T-cell (primary cell): Measurements from ENCODE around the gene NECTIN1. TPM values are rescaled to one million over a fixed set of nuclear protein-coding genes. Genes with fewer than 3 reads are reported as not detected.

Experiments used
- ATAC-seq, 4 experiments: fragments of 200-7000 bp in 3 of 4; fragments of 150-1000 bp in 1 of 4; cut with Tn5 transposase; replicated peaks in 1 of 4; 1 replicate in 3 of 4; 2 replicates in 1 of 4; pipeline ENCODE4 v1.10.0; 2021; ENCODE audit warnings: moderate library complexity in 3 of 4, mild to moderate bottlenecking in 2 of 4, moderate number of reproducible peaks in 1 of 4
- CTCF ChIA-PET, 2 donors: fragments of 300-600 bp; sonication (Branson Sonifier 250); formaldehyde crosslinking; loops; one replicate each; lab custom pipeline; 2022; ENCODE audit warnings: antibody characterized with exemption in 2 of 2; lab: Charles Lee
- POLR2A ChIA-PET, 2 donors: fragments of 300-600 bp; sonication (Branson Sonifier 250); formaldehyde crosslinking; loops; one replicate each; lab custom pipeline; 2022; ENCODE audit warnings: antibody characterized with exemption in 2 of 2; lab: Charles Lee
- DNase-seq, 35 experiments: peaks; one replicate each; pipeline versions ENCODE4 v3.0.0 to v3.0.0-alpha.2; 2013 to 2023
- H3K27ac ChIP-seq: one replicate; pipeline ENCODE4 v1.5.1; 2013; ENCODE audit warnings: low read length
- H3K27me3 ChIP-seq, 2 experiments: replicated peaks in 1 of 2; 1 replicate in 1 of 2; 2 replicates in 1 of 2; pipeline versions ENCODE4 v1.6.1 to v1.7.0; 2013; ENCODE audit warnings: low read length in 1 of 2, mixed read lengths in 1 of 2; ENCODE audit not compliant: control insufficient read depth in 2 of 2, insufficient read depth in 2 of 2; ENCODE audit errors: extremely low read depth in 1 of 2
- H3K36me3 ChIP-seq, 2 donors: 1 replicate in 1 of 2; 2 replicates in 1 of 2; pipeline versions ENCODE4 v1.6.1 to v1.7.0; 2013; ENCODE audit warnings: low read length in 1 of 2; ENCODE audit not compliant: control insufficient read depth in 2 of 2, insufficient read depth in 1 of 2; ENCODE audit errors: extremely low read depth in 1 of 2
- H3K4me1 ChIP-seq, 2 experiments: 1 replicate in 1 of 2; 2 replicates in 1 of 2; pipeline versions ENCODE4 v1.6.1 to v1.7.0; 2013; ENCODE audit warnings: low read length in 2 of 2, mixed read lengths in 1 of 2; ENCODE audit not compliant: insufficient read depth in 2 of 2, control insufficient read depth in 1 of 2; ENCODE audit errors: extremely low read depth in 1 of 2
- H3K4me3 ChIP-seq, 2 donors: 1 replicate in 1 of 2; 2 replicates in 1 of 2; pipeline versions ENCODE4 v1.5.1 to v1.7.0; 2013; ENCODE audit warnings: mild to moderate bottlenecking in 2 of 2, low read length in 1 of 2, moderate library complexity in 1 of 2; ENCODE audit not compliant: control insufficient read depth in 1 of 2; ENCODE audit errors: extremely low read depth in 1 of 2
- H3K9me3 ChIP-seq: 2 replicates; pipeline ENCODE4 v1.7.0; 2013
- H3K27ac Mint-ChIP-seq, 2 donors: one replicate each; pipeline ENCODE4 v1.8.0; 2020 to 2021; ENCODE audit warnings: mild to moderate bottlenecking in 2 of 2, mixed read lengths in 2 of 2
- H3K27me3 Mint-ChIP-seq, 2 donors: one replicate each; pipeline ENCODE4 v1.8.0; 2021 to 2022; ENCODE audit warnings: mixed read lengths in 2 of 2
- H3K36me3 Mint-ChIP-seq: one replicate; pipeline ENCODE4 v1.8.0; 2021; ENCODE audit warnings: mixed read lengths
- H3K4me1 Mint-ChIP-seq, 3 donors: one replicate each; pipeline ENCODE4 v1.8.0; 2020 to 2022; ENCODE audit warnings: mixed read lengths in 3 of 3, mild to moderate bottlenecking in 1 of 3
- H3K4me3 Mint-ChIP-seq, 3 donors: one replicate each; pipeline ENCODE4 v1.8.0; 2020 to 2022; ENCODE audit warnings: mild to moderate bottlenecking in 3 of 3, mixed read lengths in 3 of 3, moderate library complexity in 3 of 3
- H3K9me3 Mint-ChIP-seq, 3 donors: one replicate each; pipeline ENCODE4 v1.8.0; 2020 to 2022; ENCODE audit warnings: mixed read lengths in 3 of 3
- whole genome bisulfite sequencing: methylation state at CpG from one replicate; pipeline ENCODE4 v1.1.5; 2013; ENCODE audit warnings: missing lambda C conversion rate; ENCODE audit not compliant: insufficient coverage; 5-methylcytosine and 5-hydroxymethylcytosine counted together
- total RNA-seq, 35 experiments: library from RNA in 6 of 35; stranded (reverse) in 6 of 35; fragments of 120-200 nt in 1 of 35; gene quantifications; one replicate each; pipeline versions ENCODE4 v1.2.1 to v1.2.4 and lab custom pipeline; 2013 to 2026

NECTIN1 gene
- total RNA-seq, 5 donors from 2014 or later (not counting 1 experiment from before 2014, with no cell fraction given): 1.8 to 3.5 (median 3.1) TPM

DNA sequence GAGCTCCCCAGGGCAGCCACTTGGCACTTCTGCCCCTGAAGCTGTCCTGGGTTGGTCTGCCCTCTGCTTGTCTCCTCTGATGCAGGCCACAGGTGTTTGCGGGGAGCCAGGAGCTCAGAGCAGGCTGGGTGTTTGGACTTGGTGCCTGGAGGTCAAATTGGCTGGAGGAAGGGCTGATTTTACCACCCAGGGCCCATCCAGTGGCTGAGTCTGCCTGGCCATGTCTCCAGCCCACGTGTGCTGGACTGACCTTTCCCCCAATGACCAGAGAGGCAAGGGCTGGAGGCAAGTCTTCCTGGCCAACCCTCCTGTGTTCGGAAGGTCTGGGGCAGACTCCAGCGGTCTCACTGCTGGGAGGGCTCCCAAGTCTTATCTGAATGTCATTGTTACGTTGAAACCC lies 84.0 kb downstream of the NECTIN1 start:
- H3K4me1 ChIP-seq: no peaks in the 10 kb centered on the region
- H3K27ac ChIP-seq: no peak overlapping the region
- Mint-ChIP-seq H3K36me3 (no peaks in the 10 kb centered on the region), H3K9me3 (no peaks in the 10 kb centered on the region), H3K27me3 (peaks cover 6 to 13% of the 10 kb centered on the region in 2 donors), H3K27ac (no peak overlapping the region), H3K4me1 (no peaks in the 10 kb centered on the region), H3K4me3 (no peak overlapping the region)
- no peaks in the 10 kb centered on the region for H3K36me3 ChIP-seq
- CTCF ChIA-PET: no interaction called here
- H3K4me3 ChIP-seq: no peak overlapping the region
- ATAC-seq (no peak), DNase-seq (no peak)
- no peaks in the 10 kb centered on the region for H3K9me3 ChIP-seq
- POLR2A ChIA-PET: no interaction called here
- WGBS: 66% methylated on average over 5 of the region's 5 CpGs
- peaks cover 0 to 41% of the 10 kb centered on the region in 2 experiments for H3K27me3 ChIP-seq

DNA sequence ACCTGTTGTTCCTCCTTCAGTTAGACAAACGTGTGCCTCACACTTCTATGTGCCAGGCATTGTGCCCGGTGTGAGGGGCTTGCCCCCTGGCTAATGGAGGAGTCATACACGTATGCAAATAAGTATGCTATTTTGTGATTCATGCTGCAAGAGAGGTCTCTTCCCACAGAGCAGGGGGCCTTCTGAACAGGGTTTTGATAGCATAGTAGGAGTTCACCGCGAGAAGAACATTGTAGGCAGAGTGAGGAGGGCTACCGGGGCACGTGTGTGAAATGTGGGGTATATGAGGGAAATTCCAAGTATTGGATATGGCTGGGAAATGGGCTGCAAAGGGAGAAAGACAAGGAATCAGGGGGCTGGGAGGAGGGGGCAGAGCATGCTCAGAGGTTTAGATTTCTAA lies 84.5 kb downstream of the NECTIN1 start:
- no peak for ATAC-seq
- ChIA-PET CTCF (no interaction called here), POLR2A (no interaction called here)
- H3K4me1 ChIP-seq: no peaks in the 10 kb centered on the region
- H3K27me3 Mint-ChIP-seq: peaks cover 6 to 17% of the 10 kb centered on the region in 2 donors
- H3K4me3 ChIP-seq: no peak overlapping the region
- no peaks in the 10 kb centered on the region for H3K9me3 Mint-ChIP-seq
- no peaks in the 10 kb centered on the region for H3K36me3 Mint-ChIP-seq
- peaks cover 0 to 47% of the 10 kb centered on the region in 2 experiments for H3K27me3 ChIP-seq
- H3K4me3 Mint-ChIP-seq: no peak overlapping the region
- no peak overlapping the region for H3K27ac ChIP-seq
- no peaks in the 10 kb centered on the region for H3K36me3 ChIP-seq
- no peaks in the 10 kb centered on the region for H3K4me1 Mint-ChIP-seq
- DNase-seq: no peak
- H3K27ac Mint-ChIP-seq: no peak overlapping the region
- H3K9me3 ChIP-seq: no peaks in the 10 kb centered on the region
- 88% methylated on average over 7 of the region's 7 CpGs for WGBS

DNA sequence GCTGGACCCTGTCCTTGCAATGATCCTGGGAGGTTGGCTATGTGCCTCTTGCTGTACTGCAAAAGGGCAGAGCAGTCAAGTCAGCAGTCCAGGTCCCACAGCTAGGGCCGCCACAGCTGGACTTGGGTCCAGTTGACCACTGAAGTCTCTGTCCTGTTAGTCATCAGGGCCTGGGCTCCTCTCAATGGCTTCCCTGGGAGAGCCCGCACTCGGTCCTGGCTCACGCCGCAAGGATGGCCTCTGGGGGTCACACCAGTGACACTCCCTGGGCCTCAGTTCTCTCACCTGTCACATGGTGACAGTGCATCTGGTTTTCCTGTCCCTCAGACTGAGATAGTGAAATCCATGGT lies 85.1 kb downstream of the NECTIN1 start:
- no peak for DNase-seq
- peaks cover 0 to 48% of the 10 kb centered on the region in 2 experiments for H3K27me3 ChIP-seq
- Mint-ChIP-seq H3K9me3 (no peaks in the 10 kb centered on the region), H3K36me3 (no peaks in the 10 kb centered on the region), H3K27ac (no peak overlapping the region), H3K27me3 (peaks cover 9 to 19% of the 10 kb centered on the region in 2 donors), H3K4me3 (no peak overlapping the region), H3K4me1 (no peaks in the 10 kb centered on the region)
- no peak overlapping the region for H3K27ac ChIP-seq
- H3K36me3 ChIP-seq: no peaks in the 10 kb centered on the region
- H3K9me3 ChIP-seq: no peaks in the 10 kb centered on the region
- ChIA-PET POLR2A (no interaction called here), CTCF (interaction anchor here in 1 of 2 donors (0.6 kb wide), 2 partner anchors 150 to 253 kb away, joined by 3 to 4 read pairs; no protein-coding TSS in a partner anchor)
- 96% methylated on average over 5 of the region's 5 CpGs for WGBS
- no peak overlapping the region for H3K4me3 ChIP-seq
- ATAC-seq: no peak
- H3K4me1 ChIP-seq: no peaks in the 10 kb centered on the region

DNA sequence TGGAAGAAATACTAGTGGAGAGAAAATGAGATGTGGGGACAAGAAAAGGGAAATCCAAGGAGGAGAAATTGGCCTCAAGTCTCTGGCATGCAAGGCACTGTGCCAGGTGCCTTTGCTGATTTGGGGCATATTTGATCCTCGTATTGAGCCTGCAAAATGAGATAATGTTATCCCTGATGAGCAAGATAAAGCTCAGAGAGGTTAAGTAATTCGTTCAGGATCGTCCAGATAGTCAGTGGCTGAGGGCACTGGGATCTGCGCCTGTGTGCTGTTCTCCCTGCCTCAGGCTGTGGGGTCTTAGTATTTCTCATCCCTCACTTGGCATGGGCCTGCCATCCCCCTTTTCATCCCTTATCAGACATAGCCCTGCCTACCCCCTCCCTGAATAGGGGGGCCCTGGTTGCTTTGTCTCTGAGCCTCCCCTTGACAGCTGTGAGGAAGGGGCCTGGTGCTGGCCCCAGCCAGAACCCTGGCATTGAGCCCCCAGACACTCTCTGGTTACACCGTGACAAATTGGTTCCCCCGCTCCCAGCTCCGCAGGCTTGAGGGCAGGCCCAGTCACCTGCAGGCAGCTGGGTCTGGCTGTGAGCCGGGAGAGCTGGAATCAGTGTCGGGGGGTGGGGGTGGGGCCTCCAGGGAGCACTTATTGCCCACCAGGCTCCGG lies 85.7 kb downstream of the NECTIN1 start:
- no peak for DNase-seq
- H3K27me3 Mint-ChIP-seq: peaks cover 9 to 19% of the 10 kb centered on the region in 2 donors
- no peaks in the 10 kb centered on the region for H3K36me3 Mint-ChIP-seq
- no peaks in the 10 kb centered on the region for H3K4me1 ChIP-seq
- H3K36me3 ChIP-seq: no peaks in the 10 kb centered on the region
- H3K9me3 Mint-ChIP-seq: no peaks in the 10 kb centered on the region
- H3K27ac ChIP-seq: no peak overlapping the region
- no peak overlapping the region for H3K4me3 Mint-ChIP-seq
- H3K27ac Mint-ChIP-seq: no peak overlapping the region
- H3K9me3 ChIP-seq: no peaks in the 10 kb centered on the region
- H3K4me1 Mint-ChIP-seq: no peaks in the 10 kb centered on the region
- WGBS: 83% methylated on average over 10 of the region's 10 CpGs
- ATAC-seq: no peak
- POLR2A ChIA-PET: no interaction called here
- CTCF ChIA-PET: interaction anchor here in 1 of 2 donors (0.6 kb wide), 2 partner anchors 150 to 254 kb away, joined by 3 to 4 read pairs; no protein-coding TSS in a partner anchor
- no peak overlapping the region for H3K4me3 ChIP-seq
- H3K27me3 ChIP-seq: peaks cover 0 to 50% of the 10 kb centered on the region in 2 experiments

GRCh38 chr11:119641983-119642745 lies 86.8 kb downstream of the NECTIN1 start:
- peaks cover 9 to 17% of the 10 kb centered on the region in 2 donors for H3K27me3 Mint-ChIP-seq
- Histone ChIP-seq H3K9me3 (no peaks in the 10 kb centered on the region), H3K4me3 (no peak overlapping the region), H3K4me1 (no peaks in the 10 kb centered on the region), H3K27me3 (peaks cover 0 to 58% of the 10 kb centered on the region in 2 experiments), H3K36me3 (no peaks in the 10 kb centered on the region), H3K27ac (no peak overlapping the region)
- H3K4me1 Mint-ChIP-seq: no peaks in the 10 kb centered on the region
- WGBS: no CpG with 5 or more reads among the region's 12 CpGs
- no peak overlapping the region for H3K4me3 Mint-ChIP-seq
- ChIA-PET CTCF (interaction anchor here (0.6 to 1.5 kb wide), 5 partner anchors 10 to 1193 kb away, joined by 3 to 4 read pairs (median 3); no protein-coding TSS in a partner anchor), POLR2A (no interaction called here)
- no peak overlapping the region for H3K27ac Mint-ChIP-seq
- DNase-seq (peak in 3 of 35 experiments; percentile 6 to 56 (median 9)), ATAC-seq (peak in 1 of 4 experiments; percentile 24)
- no peaks in the 10 kb centered on the region for H3K9me3 Mint-ChIP-seq
- no peaks in the 10 kb centered on the region for H3K36me3 Mint-ChIP-seq

- WGBS: 75% methylated on average over 3 of the region's 6 CpGs
- H3K4me3 Mint-ChIP-seq: no peak overlapping the region
- no peaks in the 10 kb centered on the region for H3K9me3 Mint-ChIP-seq
- Histone ChIP-seq H3K9me3 (no peaks in the 10 kb centered on the region), H3K4me1 (no peaks in the 10 kb centered on the region), H3K27ac (no peak overlapping the region), H3K27me3 (peaks cover 0 to 54% of the 10 kb centered on the region in 2 experiments), H3K4me3 (no peak overlapping the region), H3K36me3 (no peaks in the 10 kb centered on the region)
- H3K27ac Mint-ChIP-seq: no peak overlapping the region
- H3K36me3 Mint-ChIP-seq: no peaks in the 10 kb centered on the region
- no peak for ATAC-seq
- ChIA-PET POLR2A (no interaction called here), CTCF (interaction anchor here (1.0 to 1.5 kb wide), 2 partner anchors 89 to 468 kb away, joined by 3 read pairs; partner anchors contain the start of gene NECTIN1 (in 1 of the 2))
- peaks cover 7 to 17% of the 10 kb centered on the region in 2 donors for H3K27me3 Mint-ChIP-seq
- no peak for DNase-seq
- H3K4me1 Mint-ChIP-seq: no peaks in the 10 kb centered on the region
Measured at GRCh38 chr11:119640541-119640940, 88.5 kb downstream of the NECTIN1 start.
